AG04449 (cell line): Measurements from ENCODE around the gene GIMAP5.

ENCODE experiments used
- CTCF ChIA-PET: fragments of 350-600 bp; formaldehyde crosslinking; extraction: SDS; loops from one replicate; lab custom pipeline; 2021; ENCODE audit warnings: antibody characterized with exemption; lab: Yijun Ruan, JAX
- POLR2A ChIA-PET: fragments of 400-600, 350-600 bp; formaldehyde crosslinking; extraction: SDS; loops from one replicate; lab custom pipeline; 2020; ENCODE audit warnings: antibody characterized with exemption, inconsistent platforms; lab: Yijun Ruan, JAX
- DNase-seq: peaks from one replicate; pipeline ENCODE4 v3.0.0-alpha.2; 2010; ENCODE audit warnings: low read depth, low spot score
- H3K4me3 ChIP-seq: 2 replicates; pipeline ENCODE4 v1.5.1; 2011; ENCODE audit warnings: low read depth, mild to moderate bottlenecking, control low read depth, low read length
- TF ChIP-seq, protein P1 (sequence below): IDR thresholded peaks from one replicate; pipeline ENCODE4 v1.5.1; 2011; ENCODE audit warnings: mild to moderate bottlenecking, moderate library complexity, low read length, control low read depth, inconsistent platforms; ENCODE audit not compliant: insufficient read depth; ENCODE audit errors: missing control alignments

Gene GIMAP5

DNA sequence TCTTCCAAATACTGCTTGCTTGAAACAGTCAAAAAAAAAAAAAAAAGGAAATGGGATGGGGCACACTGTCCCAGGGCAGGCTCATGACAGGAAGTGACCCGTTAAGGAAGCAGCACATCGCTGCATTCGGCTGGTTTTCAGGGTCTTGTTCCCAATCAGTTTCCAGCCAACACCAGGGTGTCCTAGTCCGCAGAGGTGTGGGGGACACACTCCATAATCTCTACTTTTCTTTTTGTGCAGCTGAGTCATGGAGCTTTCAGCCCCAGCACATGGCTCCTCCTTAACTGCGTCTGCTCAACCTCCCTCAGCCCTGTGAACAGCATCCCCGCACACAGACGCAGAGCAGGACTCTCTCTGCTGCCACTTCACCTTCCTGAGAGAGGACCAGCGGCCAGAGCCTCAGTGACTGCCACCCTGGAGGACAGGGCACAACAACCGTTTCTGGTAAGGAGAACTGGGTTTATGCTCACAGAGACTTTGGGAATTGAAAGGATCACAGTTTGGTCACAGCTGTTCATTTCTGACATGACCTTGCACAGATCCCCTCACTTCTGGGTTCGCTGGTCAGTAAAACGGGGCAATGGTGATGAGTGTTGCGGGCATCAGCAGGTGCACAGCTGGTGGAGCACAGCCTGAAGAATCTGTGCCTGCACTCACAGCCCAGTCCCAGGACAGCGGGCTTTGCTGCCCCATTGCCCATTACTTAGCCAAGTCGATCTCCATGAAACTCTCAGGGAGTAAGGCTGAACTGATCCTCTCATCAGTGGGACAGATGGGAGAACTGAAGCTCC is at the start of gene GIMAP5:
GIMAP5 (plus strand) TSS at position 154 of the 791 bp plus-strand sequence. CDS start 3,467 bp downstream, outside the sequence.
- no peak for DNase-seq
- POLR2A ChIA-PET: no interaction called here
- TF ChIP-seq, protein P1, sequence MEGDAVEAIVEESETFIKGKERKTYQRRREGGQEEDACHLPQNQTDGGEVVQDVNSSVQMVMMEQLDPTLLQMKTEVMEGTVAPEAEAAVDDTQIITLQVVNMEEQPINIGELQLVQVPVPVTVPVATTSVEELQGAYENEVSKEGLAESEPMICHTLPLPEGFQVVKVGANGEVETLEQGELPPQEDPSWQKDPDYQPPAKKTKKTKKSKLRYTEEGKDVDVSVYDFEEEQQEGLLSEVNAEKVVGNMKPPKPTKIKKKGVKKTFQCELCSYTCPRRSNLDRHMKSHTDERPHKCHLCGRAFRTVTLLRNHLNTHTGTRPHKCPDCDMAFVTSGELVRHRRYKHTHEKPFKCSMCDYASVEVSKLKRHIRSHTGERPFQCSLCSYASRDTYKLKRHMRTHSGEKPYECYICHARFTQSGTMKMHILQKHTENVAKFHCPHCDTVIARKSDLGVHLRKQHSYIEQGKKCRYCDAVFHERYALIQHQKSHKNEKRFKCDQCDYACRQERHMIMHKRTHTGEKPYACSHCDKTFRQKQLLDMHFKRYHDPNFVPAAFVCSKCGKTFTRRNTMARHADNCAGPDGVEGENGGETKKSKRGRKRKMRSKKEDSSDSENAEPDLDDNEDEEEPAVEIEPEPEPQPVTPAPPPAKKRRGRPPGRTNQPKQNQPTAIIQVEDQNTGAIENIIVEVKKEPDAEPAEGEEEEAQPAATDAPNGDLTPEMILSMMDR: no peak
- H3K4me3 ChIP-seq: no peak within 1 kb of the TSS
- CTCF ChIA-PET: no interaction called here

DNA sequence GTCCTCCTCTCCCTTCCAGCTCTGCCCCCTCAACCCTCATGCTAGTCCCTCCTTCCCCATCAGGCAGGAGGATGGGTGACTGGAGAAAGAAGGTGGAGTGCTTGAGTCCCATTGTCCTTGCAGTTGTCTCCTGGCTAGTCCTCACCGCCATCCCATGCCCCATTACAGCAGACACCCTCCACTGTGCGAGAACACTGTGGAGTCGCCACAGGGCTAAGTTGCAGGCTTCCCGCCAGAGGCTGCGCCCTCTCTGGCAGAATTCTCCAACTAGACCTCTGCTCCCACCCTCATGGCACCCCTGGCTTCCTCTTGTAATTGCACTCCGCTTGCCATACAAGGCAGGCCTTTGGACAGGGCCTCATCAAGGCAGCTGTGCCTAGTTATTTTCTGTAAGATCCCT is 48.6 kb upstream of the GIMAP5 start:
- ChIA-PET POLR2A (no interaction called here), CTCF (no interaction called here)
- TF ChIP-seq, protein P1: no peak
- no peak overlapping the region for H3K4me3 ChIP-seq
- DNase-seq: no peak

DNA sequence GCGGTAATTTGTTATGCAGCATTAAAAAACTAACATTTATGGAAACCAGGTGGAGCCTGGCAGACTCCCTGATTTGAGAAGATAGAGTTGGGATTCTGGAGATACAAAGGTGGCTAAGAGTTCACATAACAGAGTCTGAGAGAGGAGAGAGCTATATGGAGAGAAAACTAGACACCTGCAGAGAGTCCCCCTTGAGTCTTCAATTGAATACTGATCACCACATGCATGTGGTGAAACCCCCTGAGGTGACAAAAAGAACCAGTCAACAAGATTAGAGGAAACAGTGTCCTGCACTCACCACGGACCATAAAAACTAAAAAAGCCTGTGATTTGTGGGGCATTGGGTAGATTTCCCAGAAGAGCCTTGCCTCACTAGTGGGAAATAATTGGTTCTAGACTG is 41.6 kb upstream of the GIMAP5 start:
- H3K4me3 ChIP-seq: no peak overlapping the region
- DNase-seq: no peak
- CTCF ChIA-PET: no interaction called here
- TF ChIP-seq, protein P1: no peak
- POLR2A ChIA-PET: no interaction called here

DNA sequence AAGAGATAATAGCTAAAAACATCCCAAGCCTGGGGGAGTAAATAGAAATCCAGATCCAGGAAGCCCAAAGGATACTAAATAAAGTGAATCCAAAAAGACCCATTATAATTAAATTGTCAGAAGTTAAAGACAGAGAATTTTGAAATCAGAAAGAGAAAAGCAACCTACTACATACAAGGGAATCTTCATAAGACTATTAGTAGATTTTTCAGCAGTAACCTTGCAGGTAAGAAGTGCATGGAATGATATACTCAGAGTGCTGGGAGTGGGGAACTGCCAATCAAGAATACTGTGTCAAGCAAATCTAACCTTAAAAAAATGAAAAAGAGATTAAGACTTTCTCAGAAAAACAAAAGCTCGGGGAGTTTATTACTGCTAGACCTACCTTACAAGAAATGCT is 34.0 kb upstream of the GIMAP5 start:
- ChIA-PET CTCF (no interaction called here), POLR2A (no interaction called here)
- H3K4me3 ChIP-seq: no peak overlapping the region
- TF ChIP-seq, protein P1: no peak
- no peak for DNase-seq

DNA sequence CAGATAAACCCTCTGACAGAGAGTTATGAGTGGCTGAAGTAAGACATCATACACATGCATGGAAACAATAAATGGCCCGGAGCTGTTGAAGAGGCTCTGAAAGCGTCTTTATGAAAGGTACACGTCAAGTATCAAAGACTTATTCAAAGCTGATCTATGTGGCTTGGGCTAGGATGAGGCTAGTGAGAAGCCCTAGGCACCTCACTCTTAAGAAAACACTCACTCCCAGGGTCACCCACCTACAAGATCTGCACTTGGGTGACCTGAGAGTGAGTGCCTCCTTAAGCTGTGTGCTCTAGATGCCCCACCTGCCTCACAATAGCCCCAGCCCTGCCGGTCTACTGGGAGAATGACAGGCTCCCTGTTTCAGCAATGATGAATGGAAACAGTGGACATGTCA is 21.9 kb upstream of the GIMAP5 start:
- POLR2A ChIA-PET: no interaction called here
- CTCF ChIA-PET: no interaction called here
- no peak for DNase-seq
- H3K4me3 ChIP-seq: no peak overlapping the region
- TF ChIP-seq, protein P1: no peak

DNA sequence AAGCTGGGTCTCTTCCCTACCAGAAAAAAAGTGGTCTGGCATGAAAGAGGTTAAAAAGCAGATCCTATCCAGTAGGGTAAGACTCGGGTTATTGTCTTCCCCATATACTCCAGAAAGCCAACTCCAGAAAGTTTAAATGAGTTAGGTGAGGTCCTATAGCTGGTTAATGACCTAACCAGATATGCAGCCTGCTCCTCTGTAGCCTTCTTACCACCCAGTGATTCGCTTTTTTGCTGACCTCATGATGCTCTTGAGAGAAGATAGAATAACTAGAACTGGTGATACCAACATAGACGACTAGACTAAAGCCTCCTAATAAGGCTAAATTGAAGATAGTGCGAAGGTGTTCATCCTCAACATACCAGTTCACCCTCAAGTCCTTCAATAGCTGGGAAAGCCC is 21.5 kb upstream of the GIMAP5 start:
- no peak for DNase-seq
- ChIA-PET CTCF (no interaction called here), POLR2A (no interaction called here)
- TF ChIP-seq, protein P1: no peak
- H3K4me3 ChIP-seq: no peak overlapping the region
